ENCODE results near the gene ITGA1.

ITGA1 gene

DNA sequence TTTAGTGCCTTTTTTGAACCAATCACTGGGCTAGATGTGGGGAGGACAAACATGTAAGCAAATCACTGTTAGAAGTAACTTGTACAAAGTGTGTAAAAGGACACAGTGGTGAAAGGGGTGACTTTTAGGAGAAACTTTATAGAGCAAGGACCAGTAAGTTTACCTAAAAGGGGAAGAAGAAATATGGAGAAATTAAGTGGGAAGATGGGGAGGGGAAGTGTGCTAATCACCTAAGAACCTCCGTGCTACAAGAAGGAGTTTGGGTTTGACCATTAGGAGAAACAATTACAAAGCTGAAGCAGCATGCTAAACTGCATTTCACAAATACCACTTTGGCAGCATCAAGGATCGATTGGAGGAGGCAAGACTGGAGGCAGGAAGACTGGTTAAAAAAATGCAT is 17.3 kb downstream of the ITGA1 start:
- no peak for TF ChIP-seq ARNTL (CRISPR knock-in tag; IDR thresholded peaks at IDR 0.05; ENCODE audit: borderline replicate concordance, low read depth)
- no peak for TF ChIP-seq ESRRG (CRISPR knock-in tag; IDR thresholded peaks at IDR 0.05)
- no peak for TF ChIP-seq PATZ1 (CRISPR knock-in tag; IDR thresholded peaks at IDR 0.05; ENCODE audit: borderline replicate concordance)
- no peak for TF ChIP-seq TOX (CRISPR knock-in tag; IDR thresholded peaks at IDR 0.05; ENCODE audit: borderline replicate concordance)
- TF ChIP-seq ZFP3 (CRISPR knock-in tag; IDR thresholded peaks at IDR 0.05), result no peak
- TF ChIP-seq ZNF70 (CRISPR knock-in tag; IDR thresholded peaks at IDR 0.05), result no peak
- TF ChIP-seq BACH2 (CRISPR knock-in tag; IDR thresholded peaks at IDR 0.05; ENCODE audit: borderline replicate concordance), result no peak
- TF ChIP-seq ISL1 (CRISPR knock-in tag; IDR thresholded peaks at IDR 0.05), result no peak
- no peak for TF ChIP-seq ZC3H10 (CRISPR knock-in tag; IDR thresholded peaks at IDR 0.05)
- no peak for TF ChIP-seq RARB (CRISPR knock-in tag; IDR thresholded peaks at IDR 0.05)
- TF ChIP-seq ZNF8 (CRISPR knock-in tag; IDR thresholded peaks at IDR 0.05), result no peak
- TF ChIP-seq, protein P1, sequence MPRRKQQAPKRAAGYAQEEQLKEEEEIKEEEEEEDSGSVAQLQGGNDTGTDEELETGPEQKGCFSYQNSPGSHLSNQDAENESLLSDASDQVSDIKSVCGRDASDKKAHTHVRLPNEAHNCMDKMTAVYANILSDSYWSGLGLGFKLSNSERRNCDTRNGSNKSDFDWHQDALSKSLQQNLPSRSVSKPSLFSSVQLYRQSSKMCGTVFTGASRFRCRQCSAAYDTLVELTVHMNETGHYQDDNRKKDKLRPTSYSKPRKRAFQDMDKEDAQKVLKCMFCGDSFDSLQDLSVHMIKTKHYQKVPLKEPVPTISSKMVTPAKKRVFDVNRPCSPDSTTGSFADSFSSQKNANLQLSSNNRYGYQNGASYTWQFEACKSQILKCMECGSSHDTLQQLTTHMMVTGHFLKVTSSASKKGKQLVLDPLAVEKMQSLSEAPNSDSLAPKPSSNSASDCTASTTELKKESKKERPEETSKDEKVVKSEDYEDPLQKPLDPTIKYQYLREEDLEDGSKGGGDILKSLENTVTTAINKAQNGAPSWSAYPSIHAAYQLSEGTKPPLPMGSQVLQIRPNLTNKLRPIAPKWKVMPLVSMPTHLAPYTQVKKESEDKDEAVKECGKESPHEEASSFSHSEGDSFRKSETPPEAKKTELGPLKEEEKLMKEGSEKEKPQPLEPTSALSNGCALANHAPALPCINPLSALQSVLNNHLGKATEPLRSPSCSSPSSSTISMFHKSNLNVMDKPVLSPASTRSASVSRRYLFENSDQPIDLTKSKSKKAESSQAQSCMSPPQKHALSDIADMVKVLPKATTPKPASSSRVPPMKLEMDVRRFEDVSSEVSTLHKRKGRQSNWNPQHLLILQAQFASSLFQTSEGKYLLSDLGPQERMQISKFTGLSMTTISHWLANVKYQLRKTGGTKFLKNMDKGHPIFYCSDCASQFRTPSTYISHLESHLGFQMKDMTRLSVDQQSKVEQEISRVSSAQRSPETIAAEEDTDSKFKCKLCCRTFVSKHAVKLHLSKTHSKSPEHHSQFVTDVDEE (CRISPR knock-in tag; IDR thresholded peaks at IDR 0.05), result no peak
- no peak for ATAC-seq

- TF ChIP-seq ZFP30 (CRISPR knock-in tag; IDR thresholded peaks at IDR 0.05), result no peak
- no peak for TF ChIP-seq ISL1 (CRISPR knock-in tag; IDR thresholded peaks at IDR 0.05)
- no peak for TF ChIP-seq CREB5 (CRISPR knock-in tag; IDR thresholded peaks at IDR 0.05; ENCODE audit: low read depth)
- no peak for TF ChIP-seq TOX (CRISPR knock-in tag; IDR thresholded peaks at IDR 0.05; ENCODE audit: borderline replicate concordance)
- no peak for TF ChIP-seq ESRRG (CRISPR knock-in tag; IDR thresholded peaks at IDR 0.05)
- TF ChIP-seq PPARA (CRISPR knock-in tag; IDR thresholded peaks at IDR 0.05; ENCODE audit: borderline replicate concordance), result no peak
- TF ChIP-seq BACH2 (CRISPR knock-in tag; IDR thresholded peaks at IDR 0.05; ENCODE audit: borderline replicate concordance), result no peak
- TF ChIP-seq CSRNP3 (CRISPR knock-in tag; IDR thresholded peaks at IDR 0.05), result no peak
- TF ChIP-seq TCF4 (CRISPR knock-in tag; IDR thresholded peaks at IDR 0.05; ENCODE audit: borderline replicate concordance), result no peak
- no peak for TF ChIP-seq SNAI2 (CRISPR knock-in tag; IDR thresholded peaks at IDR 0.05)
- TF ChIP-seq PATZ1 (CRISPR knock-in tag; IDR thresholded peaks at IDR 0.05; ENCODE audit: borderline replicate concordance), result no peak
- TF ChIP-seq, protein P1 (CRISPR knock-in tag; IDR thresholded peaks at IDR 0.05), result no peak
These were observed 17.9 kb downstream of the ITGA1 start for GRCh38 chr5:52805615-52806014.

More at GRCh38 chr5:52805615-52806014, 17.9 kb downstream of the ITGA1 start:
- no peak for ATAC-seq

All from SK-N-SH treated with all-trans-retinoic acid at 6 μM for 48 hours (cell line).